Measurements from ENCODE around the gene FETUB. TPM values are rescaled to one million over a fixed set of nuclear protein-coding genes. Genes with fewer than 3 reads are reported as not detected.

Gene FETUB
- total and polyA plus RNA-seq, 4 donors = not detected

- Histone ChIP-seq H3K9me3 (ENCODE audit: control insufficient read depth in 4 of 4, insufficient read depth in 3 of 4, low read length in 3 of 4) (peaks cover 0 to 3% (median 0%) of the 10 kb centered on the region in 4 donors), H3K9ac (ENCODE audit: insufficient read depth in 1 of 2, low read length in 2 of 2) (no peak overlapping the region), H3K27ac (ENCODE audit: low read depth in 1 of 2, low read length in 1 of 2) (no peak overlapping the region), H3K27me3 (ENCODE audit: control insufficient read depth in 3 of 3, insufficient read depth in 3 of 3, low read length in 2 of 3) (peaks cover 0 to 5% (median 0%) of the 10 kb centered on the region in 3 donors), H3K4me1 (ENCODE audit: control insufficient read depth in 5 of 5, insufficient read depth in 5 of 5, low read length in 5 of 5) (no peaks in the 10 kb centered on the region), H3K4me3 (no peak overlapping the region), H3K36me3 (ENCODE audit: control insufficient read depth in 4 of 4, insufficient read depth in 4 of 4, low read length in 4 of 4) (no peaks in the 10 kb centered on the region)
- no peak for TF ChIP-seq CTCF (IDR thresholded peaks at IDR 0.05; ENCODE audit: control extremely low read depth, extremely low read depth)
- WGBS, 2 donors = 74 to 86% methylated on average over 4 of the region's 4 CpGs
- ATAC-seq (ENCODE audit: insufficient read depth, low FRiP score) (no peak), DNase-seq (no peak)
Observed at GRCh38 chr3:186624598-186624997, 15.6 kb upstream of the FETUB start.

GRCh38 chr3:186625600-186626042, 14.6 kb upstream of the FETUB start:
- ATAC-seq (ENCODE audit: insufficient read depth, low FRiP score) (no peak), DNase-seq (no peak)
- H3K4me3 ChIP-seq = no peak overlapping the region
- 79 to 83% methylated on average over 4 of the region's 4 CpGs for WGBS, 2 donors
- H3K4me1 ChIP-seq (ENCODE audit: control insufficient read depth in 5 of 5, insufficient read depth in 5 of 5, low read length in 5 of 5) = no peaks in the 10 kb centered on the region
- peaks cover 0 to 5% (median 0%) of the 10 kb centered on the region in 3 donors for H3K27me3 ChIP-seq (ENCODE audit: control insufficient read depth in 3 of 3, insufficient read depth in 3 of 3, low read length in 2 of 3)
- H3K27ac ChIP-seq (ENCODE audit: low read depth in 1 of 2, low read length in 1 of 2) = no peak overlapping the region
- no peaks in the 10 kb centered on the region for H3K36me3 ChIP-seq (ENCODE audit: control insufficient read depth in 4 of 4, insufficient read depth in 4 of 4, low read length in 4 of 4)
- no peak for TF ChIP-seq CTCF (IDR thresholded peaks at IDR 0.05; ENCODE audit: control extremely low read depth, extremely low read depth)
- peaks cover 0 to 3% (median 0%) of the 10 kb centered on the region in 4 donors for H3K9me3 ChIP-seq (ENCODE audit: control insufficient read depth in 4 of 4, insufficient read depth in 3 of 4, low read length in 3 of 4)
- no peak overlapping the region for H3K9ac ChIP-seq (ENCODE audit: insufficient read depth in 1 of 2, low read length in 2 of 2)

GRCh38 chr3:186626254-186626847, 13.8 kb upstream of the FETUB start:
- H3K36me3 ChIP-seq (ENCODE audit: control insufficient read depth in 4 of 4, insufficient read depth in 4 of 4, low read length in 4 of 4) = no peaks in the 10 kb centered on the region
- H3K27me3 ChIP-seq (ENCODE audit: control insufficient read depth in 3 of 3, insufficient read depth in 3 of 3, low read length in 2 of 3) = peaks cover 0 to 5% (median 0%) of the 10 kb centered on the region in 3 donors
- H3K27ac ChIP-seq (ENCODE audit: low read depth in 1 of 2, low read length in 1 of 2) = no peak overlapping the region
- H3K9ac ChIP-seq (ENCODE audit: insufficient read depth in 1 of 2, low read length in 2 of 2) = no peak overlapping the region
- no peak for DNase-seq
- peaks cover 0 to 3% (median 0%) of the 10 kb centered on the region in 4 donors for H3K9me3 ChIP-seq (ENCODE audit: control insufficient read depth in 4 of 4, insufficient read depth in 3 of 4, low read length in 3 of 4)
- no peaks in the 10 kb centered on the region for H3K4me1 ChIP-seq (ENCODE audit: control insufficient read depth in 5 of 5, insufficient read depth in 5 of 5, low read length in 5 of 5)
- 63 to 74% methylated on average over 7 of the region's 7 CpGs for WGBS, 2 donors
- H3K4me3 ChIP-seq = no peak overlapping the region
- TF ChIP-seq CTCF (IDR thresholded peaks at IDR 0.05; ENCODE audit: control extremely low read depth, extremely low read depth) = no peak
- no peak for ATAC-seq (ENCODE audit: insufficient read depth, low FRiP score)
